ENCODE measurements around the gene CHKA.

Gene CHKA

GRCh38 chr11:68142441-68143309, 21.5 kb upstream of the CHKA start:
- H3K27me3 ChIP-seq (ENCODE audit: insufficient read depth, low read length, poor library complexity), result no peaks in the 10 kb centered on the region
- H3K27ac ChIP-seq (ENCODE audit: low read length), result peak overlapping the region; percentile 52

GRCh38 chr11:68142028-68142412, 20.8 kb upstream of the CHKA start:
- Histone ChIP-seq H3K4me1 (ENCODE audit: insufficient read depth, low read length) (peaks cover 26% of the 10 kb centered on the region), H3K9ac (ENCODE audit: low read depth, low read length) (0 out of 2 replicates have a peak overlapping the region, but pooled peaks have one; percentile 8), H3K36me3 (ENCODE audit: insufficient read depth, low read length) (no peaks in the 10 kb centered on the region), H4K20me1 (ENCODE audit: insufficient read depth, low read length) (peaks cover 21% of the 10 kb centered on the region), H3K27me3 (ENCODE audit: insufficient read depth, low read length, poor library complexity) (no peaks in the 10 kb centered on the region), H3K9me3 (ENCODE audit: insufficient read depth, low read length, severe bottlenecking) (no peaks in the 10 kb centered on the region), H3K27ac (ENCODE audit: low read length) (peak overlapping the region; percentile 52), H2AFZ (ENCODE audit: low read depth, low read length) (no peak overlapping the region), H3K79me2 (ENCODE audit: insufficient read depth, low read length) (no peaks in the 10 kb centered on the region), H3K4me3 (ENCODE audit: low read depth in 1 of 2, low read length in 2 of 2) (peak overlapping the region in 1 of 2 experiments; percentile 28; a peak in 2 of 4 replicates), H3K4me2 (ENCODE audit: insufficient read depth, low read length) (peak overlapping the region; percentile 52)
- ATAC-seq (ENCODE audit: insufficient read depth, low read depth), result peak; percentile 88
- peak; percentile 73 for DNase-seq
- TF ChIP-seq CTCF (IDR thresholded peaks at IDR 0.05; ENCODE audit: borderline replicate concordance, extremely low read depth, low read length, poor library complexity, severe bottlenecking), result no peak

More at GRCh38 chr11:68142441-68143309, 21.5 kb upstream of the CHKA start:
- TF ChIP-seq EZH2 (IDR thresholded peaks at IDR 0.05; ENCODE audit: borderline replicate concordance, low read depth, low read length, severe bottlenecking) (no peak), CTCF (IDR thresholded peaks at IDR 0.05; ENCODE audit: borderline replicate concordance, extremely low read depth, low read length, poor library complexity, severe bottlenecking) (no peak)
- Histone ChIP-seq H3K4me2 (ENCODE audit: insufficient read depth, low read length) (peak overlapping the region; percentile 52), H2AFZ (ENCODE audit: low read depth, low read length) (no peak overlapping the region), H3K36me3 (ENCODE audit: insufficient read depth, low read length) (no peaks in the 10 kb centered on the region), H3K4me3 (ENCODE audit: low read depth in 1 of 2, low read length in 2 of 2) (peak overlapping the region in 1 of 2 experiments; percentile 28; a peak in 2 of 4 replicates), H3K4me1 (ENCODE audit: insufficient read depth, low read length) (peaks cover 26% of the 10 kb centered on the region), H3K79me2 (ENCODE audit: insufficient read depth, low read length) (no peaks in the 10 kb centered on the region), H3K9me3 (ENCODE audit: insufficient read depth, low read length, severe bottlenecking) (no peaks in the 10 kb centered on the region), H4K20me1 (ENCODE audit: insufficient read depth, low read length) (peaks cover 21% of the 10 kb centered on the region), H3K9ac (ENCODE audit: low read depth, low read length) (0 out of 2 replicates have a peak overlapping the region, but pooled peaks have one; percentile 8)
- ATAC-seq (ENCODE audit: insufficient read depth, low read depth) (peak; percentile 22), DNase-seq (no peak)

- Histone ChIP-seq H3K4me3 (ENCODE audit: low read depth in 1 of 2, low read length in 2 of 2) (no peak overlapping the region), H3K27me3 (ENCODE audit: insufficient read depth, low read length, poor library complexity) (no peaks in the 10 kb centered on the region), H3K27ac (ENCODE audit: low read length) (no peak overlapping the region), H4K20me1 (ENCODE audit: insufficient read depth, low read length) (peaks cover 21% of the 10 kb centered on the region), H3K36me3 (ENCODE audit: insufficient read depth, low read length) (no peaks in the 10 kb centered on the region), H3K4me1 (ENCODE audit: insufficient read depth, low read length) (peaks cover 26% of the 10 kb centered on the region), H2AFZ (ENCODE audit: low read depth, low read length) (no peak overlapping the region), H3K79me2 (ENCODE audit: insufficient read depth, low read length) (no peaks in the 10 kb centered on the region), H3K9me3 (ENCODE audit: insufficient read depth, low read length, severe bottlenecking) (no peaks in the 10 kb centered on the region), H3K4me2 (ENCODE audit: insufficient read depth, low read length) (peak overlapping the region; percentile 52; the same call in 1 of the 2 replicates), H3K9ac (ENCODE audit: low read depth, low read length) (no peak overlapping the region)
- DNase-seq, result no peak
- TF ChIP-seq CTCF (IDR thresholded peaks at IDR 0.05; ENCODE audit: borderline replicate concordance, extremely low read depth, low read length, poor library complexity, severe bottlenecking) (no peak), EZH2 (IDR thresholded peaks at IDR 0.05; ENCODE audit: borderline replicate concordance, low read depth, low read length, severe bottlenecking) (no peak)
- no peak for ATAC-seq (ENCODE audit: insufficient read depth, low read depth)
Measured at GRCh38 chr11:68141246-68142027, 20.2 kb upstream of the CHKA start.

All from DND-41 (cell line).